Measurements from ENCODE around the gene LPAR2. TPM values are rescaled to one million over a fixed set of nuclear protein-coding genes. Genes with fewer than 3 reads are reported as not detected.
"Not testable (repeated sequence)": the region's sequence is repeated elsewhere in the genome, so short reads cannot be mapped to it uniquely, and the experiment has no call there.

The LPAR2 gene
- total RNA-seq, 1 experiment from 2014 or later = 26.6 TPM

DNA sequence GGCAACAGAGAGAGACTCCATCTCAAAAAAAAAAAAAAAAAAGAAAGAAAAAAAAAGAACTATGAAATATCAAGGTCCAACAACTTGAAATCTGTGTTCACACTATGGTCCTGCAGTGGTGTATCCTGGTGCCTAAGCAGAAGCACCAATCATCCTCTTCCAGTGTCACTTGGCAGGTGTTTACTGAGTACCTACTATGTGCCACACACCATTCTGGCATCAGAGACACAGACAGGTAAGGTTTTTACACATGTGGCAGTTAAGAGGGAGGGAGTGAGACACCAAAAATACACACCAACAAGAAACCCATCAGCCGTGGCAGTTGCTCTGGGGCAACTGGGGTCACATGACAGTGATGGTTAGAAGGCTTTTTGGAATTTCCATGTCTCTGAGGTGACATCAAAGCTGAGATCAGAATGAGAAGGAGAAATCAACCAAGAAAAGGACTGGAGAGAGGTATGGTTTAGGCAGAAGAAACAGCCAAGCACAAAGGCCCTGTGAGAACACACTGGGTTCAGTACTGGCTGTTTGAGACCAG is 27.2 kb downstream of the LPAR2 start:
- Histone ChIP-seq H3K4me1 (ENCODE audit: insufficient read depth, low read length) (peaks cover 7% of the 10 kb centered on the region), H3K4me3 (ENCODE audit: low read length) (no peak overlapping the region), H3K9me2 (replicated peaks; ENCODE audit: low read length) (no peaks in the 10 kb centered on the region), H4K20me1 (ENCODE audit: low read length) (no peaks in the 10 kb centered on the region), H3K9me3 (ENCODE audit: low read length) (no peaks in the 10 kb centered on the region), H3K27ac (ENCODE audit: low read length) (no peak overlapping the region), H3K9ac (ENCODE audit: low read length) (no peak overlapping the region), H3K79me2 (ENCODE audit: low read length) (no peaks in the 10 kb centered on the region), H3K36me3 (ENCODE audit: low read depth, low read length) (no peaks in the 10 kb centered on the region), H3F3A (ENCODE audit: low read length, unreplicated experiment) (no peaks in the 10 kb centered on the region), H3K4me2 (ENCODE audit: low read length) (no peak overlapping the region), H2AFZ (ENCODE audit: low read length) (no peak overlapping the region), H3K27me3 (ENCODE audit: low read length) (no peaks in the 10 kb centered on the region)
- ChIA-PET CTCF (no interaction called here), POLR2A (ENCODE audit: unreplicated experiment) (no interaction called here)
- no peak for TF ChIP-seq EZH2phosphoT487 (IDR thresholded peaks at IDR 0.05; ENCODE audit: borderline replicate concordance, low read length)
- no peak for TF ChIP-seq EZH2 (IDR thresholded peaks at IDR 0.05; ENCODE audit: low read length, unreplicated experiment)
- TF ChIP-seq, protein P1, sequence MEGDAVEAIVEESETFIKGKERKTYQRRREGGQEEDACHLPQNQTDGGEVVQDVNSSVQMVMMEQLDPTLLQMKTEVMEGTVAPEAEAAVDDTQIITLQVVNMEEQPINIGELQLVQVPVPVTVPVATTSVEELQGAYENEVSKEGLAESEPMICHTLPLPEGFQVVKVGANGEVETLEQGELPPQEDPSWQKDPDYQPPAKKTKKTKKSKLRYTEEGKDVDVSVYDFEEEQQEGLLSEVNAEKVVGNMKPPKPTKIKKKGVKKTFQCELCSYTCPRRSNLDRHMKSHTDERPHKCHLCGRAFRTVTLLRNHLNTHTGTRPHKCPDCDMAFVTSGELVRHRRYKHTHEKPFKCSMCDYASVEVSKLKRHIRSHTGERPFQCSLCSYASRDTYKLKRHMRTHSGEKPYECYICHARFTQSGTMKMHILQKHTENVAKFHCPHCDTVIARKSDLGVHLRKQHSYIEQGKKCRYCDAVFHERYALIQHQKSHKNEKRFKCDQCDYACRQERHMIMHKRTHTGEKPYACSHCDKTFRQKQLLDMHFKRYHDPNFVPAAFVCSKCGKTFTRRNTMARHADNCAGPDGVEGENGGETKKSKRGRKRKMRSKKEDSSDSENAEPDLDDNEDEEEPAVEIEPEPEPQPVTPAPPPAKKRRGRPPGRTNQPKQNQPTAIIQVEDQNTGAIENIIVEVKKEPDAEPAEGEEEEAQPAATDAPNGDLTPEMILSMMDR (conservative IDR thresholded peaks at IDR 0.05; ENCODE audit: low read depth, low read length) = no peak
- ATAC-seq (no peak), DNase-seq (no peak)
- intact Hi-C loops (cut with micrococcal nuclease) = no loop called here
- no TSS peak for BruUV-seq (replicated peaks)

DNA sequence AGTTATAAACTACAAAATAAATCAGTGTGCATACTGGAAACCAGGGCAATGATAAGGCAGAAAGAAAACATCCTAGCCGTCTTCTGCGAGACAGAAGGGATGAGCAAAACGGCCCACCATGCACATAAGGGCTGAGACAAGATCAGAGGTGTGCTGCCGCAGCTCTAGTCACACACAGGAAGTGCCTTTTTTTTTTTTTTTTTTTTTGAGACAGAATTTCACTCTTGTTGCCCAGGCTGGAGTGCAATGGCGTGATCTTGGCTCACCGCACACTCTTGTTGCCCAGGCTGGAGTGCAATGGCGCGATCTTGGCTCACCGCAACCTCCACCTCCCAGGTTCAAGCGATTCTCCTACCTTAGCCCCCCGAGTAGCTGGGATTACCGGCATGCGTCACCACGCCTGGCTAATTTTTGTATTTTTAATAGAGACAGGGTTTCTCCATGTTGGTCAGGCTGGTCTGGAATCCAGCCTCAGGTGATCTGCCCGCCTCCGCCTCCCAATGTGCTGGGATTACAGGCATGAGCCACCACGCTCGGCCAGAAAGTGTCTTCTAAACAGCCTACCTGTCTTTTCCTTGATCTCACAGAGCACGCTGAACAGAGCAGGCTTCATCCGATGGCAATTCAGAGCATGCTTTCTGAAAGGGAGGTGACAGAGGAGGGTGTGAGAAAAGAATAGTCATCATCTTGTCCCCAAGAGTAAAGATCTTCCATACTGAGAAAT is 29.1 kb downstream of the LPAR2 start:
- H3K36me3 ChIP-seq (ENCODE audit: low read depth, low read length); H2AFZ ChIP-seq (ENCODE audit: low read length); H3K79me2 ChIP-seq (ENCODE audit: low read length); BruUV-seq (replicated peaks); CTCF ChIA-PET; H3K9ac ChIP-seq (ENCODE audit: low read length); POLR2A ChIA-PET (ENCODE audit: unreplicated experiment); H3K4me2 ChIP-seq (ENCODE audit: low read length); DNase-seq; H3K27me3 ChIP-seq (ENCODE audit: low read length); ATAC-seq; H3F3A ChIP-seq (ENCODE audit: low read length, unreplicated experiment); H3K27ac ChIP-seq (ENCODE audit: low read length); intact Hi-C loops (cut with micrococcal nuclease); H4K20me1 ChIP-seq (ENCODE audit: low read length); H3K4me3 ChIP-seq (ENCODE audit: low read length); H3K9me3 ChIP-seq (ENCODE audit: low read length); H3K9me2 ChIP-seq (replicated peaks; ENCODE audit: low read length): not testable (repeated sequence)
- peaks cover 20% of the 10 kb centered on the region for H3K4me1 ChIP-seq (ENCODE audit: insufficient read depth, low read length)

GRCh38 chr19:19597809-19598306 is 30.2 kb downstream of the LPAR2 start:
- BruUV-seq (replicated peaks) = no TSS peak
- ChIA-PET POLR2A (ENCODE audit: unreplicated experiment) (no interaction called here), CTCF (no interaction called here)
- ATAC-seq = no peak
- peaks cover 20% of the 10 kb centered on the region for H3K4me1 ChIP-seq (ENCODE audit: insufficient read depth, low read length)
- 0 out of 2 replicates have a peak, but pooled peaks cover 8% of the 10 kb centered on the region for H3K36me3 ChIP-seq (ENCODE audit: low read depth, low read length)
- intact Hi-C loops (cut with micrococcal nuclease) = no loop called here
- H3K9me2 ChIP-seq (replicated peaks; ENCODE audit: low read length) = no peaks in the 10 kb centered on the region
- H3K27ac ChIP-seq (ENCODE audit: low read length) = no peak overlapping the region
- H3K4me3 ChIP-seq (ENCODE audit: low read length) = no peak overlapping the region
- H3F3A ChIP-seq (ENCODE audit: low read length, unreplicated experiment) = no peaks in the 10 kb centered on the region
- H3K9me3 ChIP-seq (ENCODE audit: low read length) = no peaks in the 10 kb centered on the region
- DNase-seq = no peak
- no peaks in the 10 kb centered on the region for H3K79me2 ChIP-seq (ENCODE audit: low read length)
- H4K20me1 ChIP-seq (ENCODE audit: low read length) = no peaks in the 10 kb centered on the region
- no peak overlapping the region for H3K4me2 ChIP-seq (ENCODE audit: low read length)
- H2AFZ ChIP-seq (ENCODE audit: low read length) = no peak overlapping the region
- H3K27me3 ChIP-seq (ENCODE audit: low read length) = no peaks in the 10 kb centered on the region
- TF ChIP-seq EZH2phosphoT487 (IDR thresholded peaks at IDR 0.05; ENCODE audit: borderline replicate concordance, low read length) (no peak), EZH2 (IDR thresholded peaks at IDR 0.05; ENCODE audit: low read length, unreplicated experiment) (no peak)
- TF ChIP-seq, protein P1 (conservative IDR thresholded peaks at IDR 0.05; ENCODE audit: low read depth, low read length) = no peak
- H3K9ac ChIP-seq (ENCODE audit: low read length) = no peak overlapping the region

Measured in PC-3 (cell line).